AG04450 (cell line): ENCODE data around the gene PIM2. TPM values are rescaled to one million over a fixed set of nuclear protein-coding genes. Genes with fewer than 3 reads are reported as not detected.

Experiments used
- CTCF ChIA-PET: fragments of 300-600, 350-600 bp; formaldehyde crosslinking; extraction: SDS; loops from one replicate; lab custom pipeline; 2022; ENCODE audit warnings: antibody characterized with exemption, inconsistent platforms; lab: Charles Lee
- POLR2A ChIA-PET: fragments of 350-600 bp; formaldehyde crosslinking; extraction: SDS; loops from one replicate; lab custom pipeline; 2021; ENCODE audit warnings: antibody characterized with exemption, inconsistent platforms; lab: Yijun Ruan, JAX
- DNase-seq: peaks from one replicate; pipeline ENCODE4 v3.0.0-alpha.2; 2011; ENCODE audit warnings: low read depth, low spot score
- H3K27ac ChIP-seq: one replicate; pipeline ENCODE4 v1.5.1; 2012; ENCODE audit warnings: low read depth, low read length, control low read depth
- H3K27me3 ChIP-seq: one replicate; pipeline ENCODE4 v1.6.0; 2012; ENCODE audit warnings: low read length; ENCODE audit not compliant: control insufficient read depth, insufficient read depth
- H3K4me3 ChIP-seq: 2 replicates; pipeline ENCODE4 v1.5.1; 2011; ENCODE audit warnings: mild to moderate bottlenecking, low read depth, low read length, control low read depth
- H3K9me3 ChIP-seq: 2 replicates; pipeline ENCODE4 v1.5.1; 2012; ENCODE audit warnings: low read length; ENCODE audit not compliant: control insufficient read depth, insufficient read depth
- CTCF ChIP-seq: IDR thresholded peaks from 2 replicates; pipeline ENCODE4 v1.5.1; 2011; ENCODE audit warnings: low read depth, low read length, control low read depth, inconsistent platforms
- polyA plus RNA-seq: library from polyadenylated mRNA; depleted of rRNA; stranded (reverse); fragments of >200 nt; gene quantifications from 2 replicates; pipeline ENCODE4 v1.2.3, GENCODE V29; 2011

Gene PIM2
- polyA plus RNA-seq, 1 experiment = 3.8 TPM

GRCh38 chrX:48936429-48937053 is 17.7 kb upstream of the PIM2 start:
- Histone ChIP-seq H3K27me3 (no peaks in the 10 kb centered on the region), H3K9me3 (no peaks in the 10 kb centered on the region), H3K27ac (no peak overlapping the region), H3K4me3 (no peak overlapping the region)
- CTCF ChIA-PET = interaction anchor here (0.5 kb wide), 1 partner anchor 15 kb away, joined by 3 read pairs; no protein-coding TSS in a partner anchor
- TF ChIP-seq CTCF = no peak
- POLR2A ChIA-PET = no interaction called here
- no peak for DNase-seq

- H3K27me3 ChIP-seq = no peaks in the 10 kb centered on the region
- CTCF ChIA-PET = no interaction called here
- TF ChIP-seq CTCF = no peak
- H3K9me3 ChIP-seq = no peaks in the 10 kb centered on the region
- POLR2A ChIA-PET = no interaction called here
- no peak overlapping the region for H3K27ac ChIP-seq
- DNase-seq = no peak
- H3K4me3 ChIP-seq = no peak overlapping the region
Measured at GRCh38 chrX:48935301-48935670, 16.5 kb upstream of the PIM2 start.

- Histone ChIP-seq H3K27ac (no peak overlapping the region), H3K4me3 (no peak overlapping the region), H3K9me3 (no peaks in the 10 kb centered on the region), H3K27me3 (no peaks in the 10 kb centered on the region)
- CTCF ChIA-PET = no interaction called here
- POLR2A ChIA-PET = no interaction called here
- no peak for DNase-seq
- TF ChIP-seq CTCF = no peak
Measured at GRCh38 chrX:48934581-48935300, 15.9 kb upstream of the PIM2 start.

GRCh38 chrX:48933757-48934156 is 14.9 kb upstream of the PIM2 start:
- no peak for TF ChIP-seq CTCF
- Histone ChIP-seq H3K4me3 (no peak overlapping the region), H3K27ac (no peak overlapping the region), H3K27me3 (no peaks in the 10 kb centered on the region), H3K9me3 (no peaks in the 10 kb centered on the region)
- POLR2A ChIA-PET = no interaction called here
- DNase-seq = no peak
- CTCF ChIA-PET = no interaction called here

- no peak overlapping the region for H3K4me3 ChIP-seq
- ChIA-PET CTCF (interaction anchor here (1.2 kb wide), 1 partner anchor 19 kb away, joined by 4 read pairs; no protein-coding TSS in a partner anchor), POLR2A (no interaction called here)
- no peaks in the 10 kb centered on the region for H3K9me3 ChIP-seq
- H3K27ac ChIP-seq = no peak overlapping the region
- DNase-seq = no peak
- no peaks in the 10 kb centered on the region for H3K27me3 ChIP-seq
- no peak for TF ChIP-seq CTCF
Measured at GRCh38 chrX:48927736-48928382, 9.0 kb upstream of the PIM2 start.
